Muscle layer of duodenum (tissue), 2 donors: ENCODE results near the gene MAD1L1.

Experiments
- H3K27ac ChIP-seq: one replicate; pipeline ENCODE4 v1.7.0; 2013; ENCODE audit warnings: mild to moderate bottlenecking, low read length
- H3K27me3 ChIP-seq: one replicate; pipeline ENCODE4 v1.7.0; 2013; ENCODE audit warnings: low read depth, mild to moderate bottlenecking, control low read depth, low read length
- H3K36me3 ChIP-seq, 2 donors: one replicate each; pipeline ENCODE4 v1.7.0; 2013; ENCODE audit warnings: low read length in 2 of 2, control low read depth in 1 of 2, mild to moderate bottlenecking in 1 of 2; ENCODE audit not compliant: insufficient read depth in 2 of 2, control insufficient read depth in 1 of 2
- H3K4me1 ChIP-seq, 2 donors: one replicate each; pipeline ENCODE4 v1.7.0; 2013; ENCODE audit warnings: low read length in 2 of 2, mild to moderate bottlenecking in 2 of 2, control low read depth in 1 of 2, moderate library complexity in 1 of 2; ENCODE audit not compliant: insufficient read depth in 2 of 2, control insufficient read depth in 1 of 2
- H3K4me3 ChIP-seq, 2 donors: one replicate each; pipeline ENCODE4 v1.7.0; 2013; ENCODE audit warnings: low read length in 2 of 2, low read depth in 1 of 2, mild to moderate bottlenecking in 1 of 2
- H3K9me3 ChIP-seq, 2 donors: one replicate each; pipeline ENCODE4 v1.7.0; 2013; ENCODE audit warnings: low read length in 2 of 2, control low read depth in 1 of 2, mild to moderate bottlenecking in 1 of 2; ENCODE audit not compliant: control insufficient read depth in 1 of 2
- donor health status: healthy.

MAD1L1 gene

DNA sequence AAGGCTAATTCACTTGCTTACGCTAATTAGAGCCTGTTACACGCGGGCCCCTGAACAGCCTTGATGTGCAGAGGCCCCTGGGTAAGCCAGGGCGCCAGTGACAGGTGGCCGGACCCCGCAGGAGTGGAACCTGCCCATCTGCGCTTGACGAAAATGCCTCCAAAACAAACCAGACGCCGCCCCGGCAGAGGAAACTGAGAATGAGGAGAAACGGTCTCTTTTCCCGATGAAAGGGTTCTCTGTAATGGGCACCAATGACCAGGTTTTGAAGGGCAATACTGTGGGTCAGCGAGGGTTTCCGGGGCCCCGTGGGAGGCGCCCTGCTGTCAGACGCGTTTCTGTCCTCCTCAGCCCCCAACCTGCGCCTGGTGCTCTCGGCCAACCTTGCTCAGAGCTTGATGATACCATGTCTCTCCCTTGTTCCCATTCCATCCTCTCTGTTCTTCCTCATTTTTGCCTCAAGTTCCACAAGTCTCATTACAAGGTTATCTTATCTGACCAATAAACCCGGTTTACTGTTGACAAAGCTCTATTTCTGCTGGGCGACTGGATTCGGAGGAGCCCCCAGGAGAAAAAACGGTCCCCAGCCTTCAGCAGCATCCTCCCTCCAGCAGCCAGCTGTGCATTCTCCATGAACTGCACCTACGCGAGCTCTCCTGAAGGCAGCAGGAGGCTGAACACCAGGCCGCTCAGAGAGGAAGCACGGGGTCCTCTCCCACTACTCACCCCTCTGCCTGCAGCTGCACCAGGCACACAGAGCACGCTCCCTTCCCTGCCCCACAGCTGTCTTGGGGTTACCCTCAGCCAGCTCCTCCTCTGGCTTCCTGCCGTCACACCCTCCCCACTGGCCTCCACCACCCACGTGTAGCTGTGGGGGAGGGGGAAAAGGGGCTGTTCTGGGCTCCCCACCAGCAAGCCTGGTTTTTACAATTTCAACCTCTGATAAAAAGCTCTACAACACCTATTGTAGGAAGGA, 202.0 kb downstream of the MAD1L1 start:
- no peaks in the 10 kb centered on the region for H3K27me3 ChIP-seq
- H3K27ac ChIP-seq: no peak overlapping the region
- no peak overlapping the region for H3K4me3 ChIP-seq
- H3K36me3 ChIP-seq: peaks cover 0 to 7% of the 10 kb centered on the region in 2 donors
- peaks cover 0 to 17% of the 10 kb centered on the region in 2 donors for H3K9me3 ChIP-seq
- H3K4me1 ChIP-seq: no peaks in the 10 kb centered on the region

DNA sequence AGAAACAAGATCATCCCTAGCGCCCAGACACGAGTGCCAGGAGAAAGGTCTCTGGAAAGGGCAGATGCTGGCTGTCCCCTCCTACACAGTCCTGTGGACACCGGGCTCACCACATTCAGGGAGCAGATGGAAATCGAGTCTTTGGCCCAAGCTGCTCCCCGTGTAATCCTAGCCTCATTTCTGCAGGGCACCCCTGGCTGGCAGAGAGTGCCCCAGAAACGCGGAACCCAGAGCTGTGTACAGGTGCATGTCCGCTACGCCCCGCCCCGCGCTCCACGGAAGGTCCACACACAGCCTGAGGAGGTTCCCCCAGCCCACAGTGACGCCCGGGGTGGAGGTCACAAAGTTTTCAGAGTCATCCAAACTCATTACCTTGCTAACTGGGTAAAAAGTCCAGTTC, 202.8 kb downstream of the MAD1L1 start:
- Histone ChIP-seq H3K27ac (no peak overlapping the region), H3K27me3 (no peaks in the 10 kb centered on the region), H3K36me3 (peaks cover 0 to 7% of the 10 kb centered on the region in 2 donors), H3K4me1 (no peaks in the 10 kb centered on the region), H3K4me3 (no peak overlapping the region), H3K9me3 (peaks cover 7 to 22% of the 10 kb centered on the region in 2 donors)

DNA sequence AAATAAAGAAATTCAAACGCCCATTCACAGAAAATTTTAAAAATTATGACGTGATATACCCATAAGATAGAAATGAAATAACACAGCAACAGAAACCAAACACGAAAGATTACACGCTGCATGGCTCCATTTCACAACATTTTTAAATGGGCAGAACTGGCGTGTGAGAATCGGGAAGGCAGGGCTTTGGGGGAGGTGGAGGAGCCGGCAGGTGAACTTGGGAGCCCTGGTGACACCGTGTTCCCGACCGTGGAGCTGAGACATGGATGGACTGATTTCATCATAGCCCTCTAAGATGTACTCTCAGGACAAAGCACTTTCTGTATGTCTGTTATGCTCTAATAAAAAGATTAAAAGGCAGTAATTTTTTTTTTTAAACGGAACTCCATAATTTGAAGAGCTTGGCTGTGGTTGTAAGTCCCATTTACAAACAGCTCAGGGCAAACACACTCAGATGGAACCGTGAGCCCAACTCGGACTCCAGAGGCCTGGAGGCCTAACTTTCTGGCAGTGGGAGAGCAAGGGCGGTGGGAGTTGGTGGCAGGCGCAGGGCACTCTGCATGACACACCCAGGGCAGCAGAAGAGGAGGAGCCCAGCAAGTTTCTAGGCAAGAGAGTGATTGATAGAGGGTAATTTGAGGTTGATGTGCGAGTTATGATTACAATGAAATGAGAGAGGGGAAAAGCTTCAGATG, 203.4 kb downstream of the MAD1L1 start:
- H3K27ac ChIP-seq: no peak overlapping the region
- peaks cover 0 to 7% of the 10 kb centered on the region in 2 donors for H3K36me3 ChIP-seq
- no peaks in the 10 kb centered on the region for H3K27me3 ChIP-seq
- H3K4me3 ChIP-seq: no peak overlapping the region
- no peaks in the 10 kb centered on the region for H3K4me1 ChIP-seq
- H3K9me3 ChIP-seq: peaks cover 7 to 22% of the 10 kb centered on the region in 2 donors

DNA sequence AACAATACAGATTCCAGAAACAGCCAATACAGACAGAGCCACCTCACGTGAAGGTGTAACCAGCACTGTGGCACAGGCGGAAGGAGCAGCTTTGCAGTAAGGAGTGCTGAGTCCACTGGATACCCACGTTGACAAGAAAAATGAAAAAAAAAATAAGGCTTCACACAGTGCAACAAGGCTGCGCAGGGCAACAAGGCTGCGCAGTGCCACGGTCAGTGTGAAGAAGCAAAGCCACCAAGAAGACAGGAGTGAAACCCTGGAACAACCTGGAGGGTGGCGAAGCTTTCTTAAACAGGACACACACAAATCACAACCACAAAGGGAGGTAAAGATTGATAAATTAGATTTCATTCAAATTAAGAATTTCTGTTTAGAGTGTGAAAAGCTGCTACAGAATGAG, 204.0 kb downstream of the MAD1L1 start:
- Histone ChIP-seq H3K4me3 (no peak overlapping the region), H3K9me3 (peaks cover 7 to 22% of the 10 kb centered on the region in 2 donors), H3K27ac (no peak overlapping the region), H3K36me3 (peaks cover 0 to 7% of the 10 kb centered on the region in 2 donors), H3K4me1 (no peaks in the 10 kb centered on the region), H3K27me3 (no peaks in the 10 kb centered on the region)

DNA sequence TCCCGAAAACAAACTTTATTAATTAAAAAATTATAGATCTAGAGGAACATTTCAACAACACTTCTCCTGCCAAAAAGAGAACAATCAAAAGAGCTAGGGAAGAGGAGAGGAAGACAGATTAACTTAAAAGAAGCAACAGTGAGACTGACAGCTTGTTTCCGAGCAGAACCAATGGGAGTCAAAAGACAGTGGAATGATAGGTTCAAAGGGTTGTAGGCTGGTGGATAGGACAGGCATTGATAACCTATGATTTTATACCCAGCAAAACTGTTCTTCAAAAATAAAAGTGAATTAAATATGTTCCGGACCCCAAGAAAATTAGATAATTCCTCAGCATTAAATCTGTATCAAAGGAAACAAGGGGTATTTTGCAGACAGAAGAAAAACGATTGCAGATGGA, 207.6 kb downstream of the MAD1L1 start:
- Histone ChIP-seq H3K27me3 (no peaks in the 10 kb centered on the region), H3K9me3 (peaks cover 7 to 22% of the 10 kb centered on the region in 2 donors), H3K27ac (no peak overlapping the region), H3K36me3 (peaks cover 0 to 7% of the 10 kb centered on the region in 2 donors), H3K4me1 (no peaks in the 10 kb centered on the region), H3K4me3 (no peak overlapping the region)

DNA sequence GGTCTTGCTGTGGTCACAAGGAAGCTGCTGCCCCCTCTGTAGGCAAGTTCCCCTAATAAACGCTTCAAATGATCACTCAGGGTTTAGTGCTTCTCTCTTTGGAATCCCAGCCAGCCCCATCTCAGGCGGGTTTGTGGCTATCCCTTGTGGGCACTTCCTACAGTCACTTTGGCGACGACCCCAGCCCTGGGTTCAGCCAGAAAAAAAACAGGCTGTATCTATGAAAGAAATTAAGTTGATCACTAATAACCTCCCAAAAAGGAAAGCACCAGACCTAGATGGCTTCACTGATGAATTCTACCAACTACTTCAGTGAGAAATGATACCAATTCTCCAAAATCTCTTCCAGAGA, 208.2 kb downstream of the MAD1L1 start:
- no peak overlapping the region for H3K27ac ChIP-seq
- no peak overlapping the region for H3K4me3 ChIP-seq
- peaks cover 0 to 2% of the 10 kb centered on the region in 2 donors for H3K4me1 ChIP-seq
- peaks cover 7 to 22% of the 10 kb centered on the region in 2 donors for H3K9me3 ChIP-seq
- H3K36me3 ChIP-seq: peaks cover 0 to 7% of the 10 kb centered on the region in 2 donors
- H3K27me3 ChIP-seq: no peaks in the 10 kb centered on the region

DNA sequence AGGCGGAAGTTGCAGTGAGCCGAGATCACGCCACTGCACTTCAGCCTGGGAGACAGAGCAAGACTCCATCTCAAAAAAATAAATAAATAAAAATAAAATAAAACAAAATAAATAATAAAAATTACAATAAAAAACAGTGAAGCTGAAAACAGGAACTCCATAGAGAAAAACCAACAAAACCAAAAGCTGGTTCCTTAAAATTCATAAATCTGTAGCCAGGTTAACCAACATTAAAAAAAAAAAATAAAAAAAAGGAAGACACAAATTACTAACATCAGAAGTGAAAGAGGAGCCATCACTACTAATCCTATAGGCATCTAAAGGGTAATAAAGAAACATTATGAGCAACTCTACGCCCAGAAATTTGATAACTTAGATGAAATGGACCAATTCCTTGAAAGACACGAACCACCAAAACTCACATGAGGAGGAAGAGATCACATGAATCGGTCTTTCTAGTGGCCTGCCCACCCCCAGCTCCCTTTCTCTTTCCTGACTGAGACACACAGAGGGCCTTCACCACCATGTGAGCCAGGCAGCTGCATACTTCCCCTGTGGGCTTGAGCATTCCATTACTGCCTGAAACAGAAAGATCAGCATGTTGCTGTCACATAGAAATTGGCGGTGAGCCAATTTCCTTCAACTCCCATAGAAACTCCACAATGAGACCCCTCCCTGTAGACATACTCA, 208.7 kb downstream of the MAD1L1 start:
- Histone ChIP-seq H3K4me1 (peaks cover 0 to 8% of the 10 kb centered on the region in 2 donors), H3K4me3 (no peak overlapping the region), H3K27me3 (no peaks in the 10 kb centered on the region), H3K36me3 (peaks cover 0 to 7% of the 10 kb centered on the region in 2 donors), H3K27ac (no peak overlapping the region), H3K9me3 (peaks cover 7 to 19% of the 10 kb centered on the region in 2 donors)

DNA sequence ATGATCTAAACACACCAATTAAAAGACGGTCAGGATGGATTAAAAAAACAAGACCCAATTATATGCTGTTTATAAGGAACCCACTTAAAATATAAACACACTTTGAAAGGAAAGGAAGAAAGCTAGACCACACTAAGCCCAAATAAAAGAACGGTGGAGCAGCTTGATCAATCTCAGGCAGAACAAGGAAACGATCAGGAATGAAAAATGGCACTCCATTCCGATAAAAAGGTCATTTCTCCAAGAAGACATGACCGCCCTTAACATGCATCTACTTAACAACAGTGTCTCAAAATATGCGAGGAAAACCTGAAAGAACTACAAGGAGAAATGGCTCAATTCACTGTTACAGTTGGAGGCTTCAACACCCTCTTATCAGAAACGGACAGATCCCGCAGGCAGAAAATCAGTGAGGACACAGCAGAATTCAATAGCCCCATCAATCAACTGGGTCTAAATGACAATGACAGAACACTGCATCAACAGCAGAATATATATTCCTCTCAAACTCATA, 210.0 kb downstream of the MAD1L1 start:
- H3K27me3 ChIP-seq: no peaks in the 10 kb centered on the region
- no peak overlapping the region for H3K27ac ChIP-seq
- no peaks in the 10 kb centered on the region for H3K36me3 ChIP-seq
- H3K4me3 ChIP-seq: no peak overlapping the region
- H3K4me1 ChIP-seq: peaks cover 0 to 14% of the 10 kb centered on the region in 2 donors
- H3K9me3 ChIP-seq: peaks cover 7 to 12% of the 10 kb centered on the region in 2 donors

DNA sequence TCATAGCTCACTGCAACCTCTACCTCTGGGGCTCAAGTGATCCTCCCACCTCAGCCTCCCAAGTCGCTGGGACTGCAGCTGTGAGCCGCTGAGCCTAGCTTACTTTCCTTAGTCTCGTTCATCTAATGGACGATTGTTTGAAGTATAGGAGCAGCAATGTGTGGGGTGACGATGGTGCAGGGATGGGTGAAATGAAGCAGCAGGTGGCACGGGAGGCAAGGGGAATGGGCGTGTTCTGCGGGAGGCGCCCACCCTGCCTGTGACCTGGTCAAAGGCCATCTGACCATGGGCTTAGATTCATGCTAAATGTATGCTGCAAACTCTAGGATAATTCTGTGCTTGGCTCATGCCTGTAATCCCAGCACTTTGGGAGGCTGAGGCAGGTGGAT, 210.7 kb downstream of the MAD1L1 start:
- Histone ChIP-seq H3K4me1 (peaks cover 0 to 14% of the 10 kb centered on the region in 2 donors), H3K27me3 (no peaks in the 10 kb centered on the region), H3K4me3 (no peak overlapping the region), H3K36me3 (no peaks in the 10 kb centered on the region), H3K9me3 (peaks cover 7 to 12% of the 10 kb centered on the region in 2 donors), H3K27ac (no peak overlapping the region)

DNA sequence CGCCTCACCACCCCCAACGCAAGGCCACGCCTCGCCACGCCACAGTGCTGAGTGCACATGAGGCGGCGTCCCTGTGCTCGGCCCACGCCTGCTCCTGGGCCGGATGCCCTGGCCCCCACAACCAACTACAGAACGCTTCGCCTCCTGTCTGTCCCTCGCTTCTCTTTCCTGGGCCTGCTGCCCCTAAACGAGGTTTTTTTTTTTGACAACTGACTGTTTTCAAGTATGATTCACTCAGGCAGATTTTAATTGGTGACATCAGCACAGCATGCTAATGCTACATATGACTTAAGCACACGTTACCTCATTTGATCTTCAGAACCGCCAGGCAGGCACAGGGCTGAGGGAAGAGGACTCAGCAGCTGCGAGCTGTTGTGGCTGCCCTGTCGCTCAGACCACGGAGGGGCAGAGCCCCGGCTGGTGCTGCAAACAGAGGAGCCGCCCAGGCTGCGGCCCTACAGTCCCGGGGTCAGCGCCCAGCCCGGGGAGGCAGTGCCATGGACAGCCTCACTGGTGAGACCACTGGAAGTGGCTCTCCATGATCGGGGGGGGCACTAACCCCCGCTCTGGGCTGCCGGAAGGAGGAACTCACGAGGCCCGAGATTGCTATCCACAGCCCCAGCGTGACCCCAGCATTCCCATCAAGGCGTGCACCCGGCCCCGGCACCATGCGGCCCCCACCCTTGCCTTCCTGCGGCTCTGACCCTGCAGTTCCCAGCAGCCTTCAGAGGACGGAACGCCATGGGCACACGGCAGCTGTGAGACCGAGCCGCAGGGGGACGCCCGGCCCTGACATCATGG, 212.8 kb downstream of the MAD1L1 start:
- no peaks in the 10 kb centered on the region for H3K36me3 ChIP-seq
- H3K27ac ChIP-seq: no peak overlapping the region
- H3K9me3 ChIP-seq: peaks cover 0 to under 1% of the 10 kb centered on the region in 2 donors
- H3K4me1 ChIP-seq: peaks cover 0 to 14% of the 10 kb centered on the region in 2 donors
- no peak overlapping the region for H3K4me3 ChIP-seq
- no peaks in the 10 kb centered on the region for H3K27me3 ChIP-seq
